HFFc6 (cell line): Measurements from ENCODE around the gene NOL3. TPM values are rescaled to one million over a fixed set of nuclear protein-coding genes. Genes with fewer than 3 reads are reported as not detected.

Source experiments
- DNase-seq: peaks from one replicate; pipeline ENCODE4 v3.0.0-alpha.2; 2018
- H3K27ac Mint-ChIP-seq: 2 replicates; pipeline ENCODE4 v1.8.0; 2020; ENCODE audit warnings: mild to moderate bottlenecking, mixed read lengths
- H3K27me3 Mint-ChIP-seq: 2 replicates; pipeline ENCODE4 v1.8.0; 2021; ENCODE audit warnings: mild to moderate bottlenecking, moderate library complexity, mixed read lengths; ENCODE audit not compliant: insufficient read depth
- H3K36me3 Mint-ChIP-seq: 2 replicates; pipeline ENCODE4 v1.8.0; 2021; ENCODE audit warnings: low read depth, mixed read lengths
- H3K4me1 Mint-ChIP-seq: 2 replicates; pipeline ENCODE4 v1.8.0; 2020; ENCODE audit warnings: low read depth, mixed read lengths
- H3K4me3 Mint-ChIP-seq: 2 replicates; pipeline ENCODE4 v1.8.0; 2020; ENCODE audit warnings: mild to moderate bottlenecking, moderate library complexity, mixed read lengths
- H3K9me3 Mint-ChIP-seq: 2 replicates; pipeline ENCODE4 v1.8.0; 2020; ENCODE audit warnings: mild to moderate bottlenecking, mixed read lengths
- total RNA-seq, 6 experiments: library from RNA; stranded (reverse); fragmentation: NEBNext Ultra II Directional; extraction: Animal tissue kit (Norgen Biotek cat#: 25700); gene quantifications; 2 replicates in 1 of 6; 3 replicates in 5 of 6; pipeline ENCODE4 v1.2.3, GENCODE V29; 2021
- TF ChIP-seq, protein P1 (sequence below): fragments of 200-600 bp; sonication (generic); IDR thresholded peaks from 2 replicates; pipeline ENCODE4 v1.5.0; 2021; ENCODE audit warnings: antibody characterized with exemption, mild to moderate bottlenecking

The NOL3 gene
- total RNA-seq, 6 experiments from 2014 or later = 16.1 to 20.1 (median 17.7) TPM

GRCh38 chr16:67209565-67209964 lies 39.2 kb downstream of the NOL3 start:
- TF ChIP-seq, protein P1, sequence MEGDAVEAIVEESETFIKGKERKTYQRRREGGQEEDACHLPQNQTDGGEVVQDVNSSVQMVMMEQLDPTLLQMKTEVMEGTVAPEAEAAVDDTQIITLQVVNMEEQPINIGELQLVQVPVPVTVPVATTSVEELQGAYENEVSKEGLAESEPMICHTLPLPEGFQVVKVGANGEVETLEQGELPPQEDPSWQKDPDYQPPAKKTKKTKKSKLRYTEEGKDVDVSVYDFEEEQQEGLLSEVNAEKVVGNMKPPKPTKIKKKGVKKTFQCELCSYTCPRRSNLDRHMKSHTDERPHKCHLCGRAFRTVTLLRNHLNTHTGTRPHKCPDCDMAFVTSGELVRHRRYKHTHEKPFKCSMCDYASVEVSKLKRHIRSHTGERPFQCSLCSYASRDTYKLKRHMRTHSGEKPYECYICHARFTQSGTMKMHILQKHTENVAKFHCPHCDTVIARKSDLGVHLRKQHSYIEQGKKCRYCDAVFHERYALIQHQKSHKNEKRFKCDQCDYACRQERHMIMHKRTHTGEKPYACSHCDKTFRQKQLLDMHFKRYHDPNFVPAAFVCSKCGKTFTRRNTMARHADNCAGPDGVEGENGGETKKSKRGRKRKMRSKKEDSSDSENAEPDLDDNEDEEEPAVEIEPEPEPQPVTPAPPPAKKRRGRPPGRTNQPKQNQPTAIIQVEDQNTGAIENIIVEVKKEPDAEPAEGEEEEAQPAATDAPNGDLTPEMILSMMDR = no peak
- H3K27me3 Mint-ChIP-seq = peaks cover 4% of the 10 kb centered on the region
- no peak for DNase-seq
- peaks cover 32% of the 10 kb centered on the region for H3K4me1 Mint-ChIP-seq
- H3K36me3 Mint-ChIP-seq = no peaks in the 10 kb centered on the region
- no peak overlapping the region for H3K27ac Mint-ChIP-seq
- no peaks in the 10 kb centered on the region for H3K9me3 Mint-ChIP-seq
- H3K4me3 Mint-ChIP-seq = no peak overlapping the region

DNA sequence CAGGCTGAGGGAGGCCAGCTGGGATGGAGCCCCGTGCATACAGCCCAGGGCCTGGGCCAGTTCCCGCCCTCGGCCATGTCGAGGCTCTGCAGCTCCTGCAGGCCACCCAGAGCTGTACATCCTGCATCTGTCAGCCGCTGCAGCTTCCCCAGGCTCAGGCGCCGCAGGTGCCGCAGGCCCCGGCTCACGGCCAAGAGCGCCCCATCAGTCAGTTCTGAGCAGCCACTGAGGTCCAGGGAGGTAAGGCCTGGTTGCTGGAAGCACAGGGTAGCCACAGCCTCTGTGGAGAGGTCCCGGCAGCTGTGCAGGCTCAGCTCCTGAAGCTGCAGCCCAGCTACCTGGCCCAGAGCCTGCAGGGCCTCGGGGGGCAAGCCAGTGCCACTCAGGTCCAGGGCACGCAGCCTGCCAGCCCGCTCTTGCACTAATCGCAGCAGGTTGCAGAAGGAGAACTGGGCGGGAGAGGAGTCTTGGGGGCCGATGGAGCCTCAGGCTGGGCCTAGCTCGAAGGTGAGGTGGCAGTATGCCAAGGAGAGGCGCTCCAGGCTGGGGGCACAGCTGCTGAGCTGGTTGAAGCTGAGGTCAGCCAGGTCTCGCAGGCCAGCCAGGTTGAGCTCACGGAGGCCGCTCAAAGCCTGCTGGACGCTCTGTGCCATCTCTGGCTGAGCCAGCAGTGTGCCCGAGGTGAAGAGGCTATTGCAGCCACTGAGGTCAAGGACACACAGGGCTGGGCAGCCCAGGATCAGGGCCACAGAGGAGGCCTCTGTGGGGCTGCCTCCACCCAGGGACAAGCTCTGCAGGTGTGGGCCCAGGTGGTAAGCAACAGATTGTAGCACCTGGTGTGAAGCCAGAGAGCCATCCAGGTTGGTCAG lies 40.0 kb downstream of the NOL3 start:
- no peak for DNase-seq

DNA sequence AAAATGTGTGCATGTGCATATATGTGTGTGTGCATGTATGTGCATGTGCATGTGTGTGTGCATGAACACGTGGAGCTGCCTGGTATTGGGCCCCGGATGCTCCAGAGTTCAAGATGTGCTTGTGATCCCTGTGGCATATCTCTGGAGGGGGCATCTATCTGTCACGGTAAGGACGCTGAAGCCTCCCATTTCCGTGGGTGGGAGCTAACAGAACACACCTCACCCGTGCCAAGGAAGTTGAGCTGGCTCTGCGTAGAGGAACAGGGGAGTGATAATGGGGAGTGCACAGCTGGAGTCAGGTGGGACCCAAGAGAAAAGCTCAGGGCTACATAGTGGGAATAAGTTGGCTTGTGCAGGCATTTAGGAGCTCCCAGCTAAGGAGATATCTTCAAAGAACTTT lies 41.3 kb downstream of the NOL3 start:
- Mint-ChIP-seq H3K9me3 (no peaks in the 10 kb centered on the region), H3K4me1 (peaks cover 36% of the 10 kb centered on the region), H3K36me3 (peaks cover 3% of the 10 kb centered on the region; the same call in 1 of the 2 replicates), H3K27me3 (peaks cover 5% of the 10 kb centered on the region; the same call in 1 of the 2 replicates), H3K4me3 (no peak overlapping the region), H3K27ac (no peak overlapping the region)
- TF ChIP-seq, protein P1 = no peak
- no peak for DNase-seq

More for the DNA sequence above, 40.0 kb downstream of the NOL3 start:
- H3K36me3 Mint-ChIP-seq = no peaks in the 10 kb centered on the region
- H3K4me1 Mint-ChIP-seq = peaks cover 32% of the 10 kb centered on the region
- H3K9me3 Mint-ChIP-seq = no peaks in the 10 kb centered on the region
- TF ChIP-seq, protein P1 = no peak
- no peak overlapping the region for H3K27ac Mint-ChIP-seq
- no peak overlapping the region for H3K4me3 Mint-ChIP-seq
- H3K27me3 Mint-ChIP-seq = peaks cover 3% of the 10 kb centered on the region

- no peak overlapping the region for H3K27ac Mint-ChIP-seq
- TF ChIP-seq, protein P1 = no peak
- no peak overlapping the region for H3K4me3 Mint-ChIP-seq
- peaks cover 36% of the 10 kb centered on the region for H3K4me1 Mint-ChIP-seq
- peaks cover 10% of the 10 kb centered on the region for H3K36me3 Mint-ChIP-seq
- no peaks in the 10 kb centered on the region for H3K9me3 Mint-ChIP-seq
- no peak for DNase-seq
- H3K27me3 Mint-ChIP-seq = peaks cover 7% of the 10 kb centered on the region; the same call in 1 of the 2 replicates
Observed at GRCh38 chr16:67212766-67213165, 42.4 kb downstream of the NOL3 start.

DNA sequence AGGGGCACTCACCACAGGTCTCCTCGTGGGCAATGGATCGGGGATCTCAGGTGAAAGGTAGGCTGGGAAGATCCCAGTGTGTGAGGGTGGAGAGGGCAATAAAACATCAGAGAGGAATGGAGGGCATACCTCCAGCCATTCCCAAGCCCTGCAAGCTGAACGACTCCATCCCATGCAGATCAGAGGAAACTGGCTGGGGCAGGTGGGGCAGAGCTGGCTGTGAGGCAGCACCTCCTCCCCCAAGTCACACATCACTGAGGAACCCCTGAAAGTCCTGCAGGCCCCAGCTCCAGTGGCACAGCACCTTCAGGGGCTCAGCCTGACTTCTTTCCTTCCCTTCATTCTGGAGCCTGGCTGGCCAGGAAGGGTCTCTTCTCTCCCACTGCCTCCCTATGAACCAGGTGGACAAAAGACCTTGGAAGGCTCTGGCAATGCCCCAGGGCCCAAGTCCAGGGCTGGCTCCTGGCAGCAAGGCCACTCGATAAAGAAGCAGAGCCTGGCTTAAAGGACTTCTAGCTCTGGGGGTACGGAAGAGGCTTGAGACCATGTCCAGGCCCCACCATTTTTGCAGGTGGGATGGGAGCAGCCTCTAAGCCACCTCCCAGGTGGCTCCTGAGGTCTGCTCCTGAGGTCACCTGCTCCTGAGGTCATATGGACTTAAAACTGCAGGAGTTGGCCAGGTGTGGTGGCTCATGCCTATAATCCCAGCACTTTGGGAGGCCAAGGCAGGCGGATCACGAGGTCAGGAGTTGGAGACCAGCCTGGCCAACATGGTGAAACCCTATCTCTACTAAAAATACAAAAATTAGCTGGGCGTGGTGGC lies 43.1 kb downstream of the NOL3 start:
- no peak for DNase-seq
- Mint-ChIP-seq H3K27ac (no peak overlapping the region), H3K36me3 (peaks cover 11% of the 10 kb centered on the region), H3K4me1 (peaks cover 32% of the 10 kb centered on the region), H3K27me3 (peaks cover 7% of the 10 kb centered on the region; the same call in 1 of the 2 replicates), H3K9me3 (no peaks in the 10 kb centered on the region), H3K4me3 (no peak overlapping the region)
- TF ChIP-seq, protein P1 = no peak
